HG02759 (cell line): ENCODE data around the gene TUBB6.

Experiments used
- ATAC-seq: cut with Tn5 transposase; IDR thresholded peaks from one replicate; pipeline ENCODE4 v1.9.1; 2021; ENCODE audit warnings: mild to moderate bottlenecking, moderate library complexity; ENCODE audit not compliant: unreplicated experiment

Gene TUBB6

DNA sequence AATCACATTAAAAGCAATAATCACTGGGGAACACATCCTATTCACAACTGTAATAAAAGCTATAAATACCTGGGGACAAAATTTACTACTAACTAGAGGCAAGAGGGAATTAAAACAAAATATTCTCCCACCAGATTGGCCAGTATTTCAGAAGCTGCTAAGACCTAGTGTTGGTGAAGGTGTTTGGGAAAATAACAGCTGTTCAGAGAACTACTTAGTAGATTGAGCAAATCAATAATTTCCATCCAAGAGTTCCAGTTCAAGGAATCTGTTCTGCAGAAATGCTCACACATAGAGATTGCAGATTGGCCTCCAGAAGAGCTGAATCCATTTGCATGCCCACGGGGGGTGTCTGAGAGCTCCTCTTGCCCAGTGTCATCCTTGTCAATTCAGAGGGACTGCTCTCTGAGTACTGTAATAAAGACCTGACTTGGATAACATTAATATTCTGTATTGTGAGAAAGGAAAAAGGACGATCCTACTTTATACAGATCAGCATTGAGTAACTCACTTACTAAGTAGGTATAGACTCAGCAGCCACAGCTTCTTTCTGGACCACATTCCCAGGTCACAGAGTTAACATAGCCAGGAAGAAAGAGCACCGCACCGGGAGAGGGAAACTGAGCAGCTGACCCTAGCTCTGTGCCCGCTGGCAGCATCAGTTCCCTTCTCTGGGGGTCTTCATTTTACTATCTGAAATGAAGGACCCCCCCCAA lies 5.6 kb downstream of the TUBB6 start:
- no peak for ATAC-seq

DNA sequence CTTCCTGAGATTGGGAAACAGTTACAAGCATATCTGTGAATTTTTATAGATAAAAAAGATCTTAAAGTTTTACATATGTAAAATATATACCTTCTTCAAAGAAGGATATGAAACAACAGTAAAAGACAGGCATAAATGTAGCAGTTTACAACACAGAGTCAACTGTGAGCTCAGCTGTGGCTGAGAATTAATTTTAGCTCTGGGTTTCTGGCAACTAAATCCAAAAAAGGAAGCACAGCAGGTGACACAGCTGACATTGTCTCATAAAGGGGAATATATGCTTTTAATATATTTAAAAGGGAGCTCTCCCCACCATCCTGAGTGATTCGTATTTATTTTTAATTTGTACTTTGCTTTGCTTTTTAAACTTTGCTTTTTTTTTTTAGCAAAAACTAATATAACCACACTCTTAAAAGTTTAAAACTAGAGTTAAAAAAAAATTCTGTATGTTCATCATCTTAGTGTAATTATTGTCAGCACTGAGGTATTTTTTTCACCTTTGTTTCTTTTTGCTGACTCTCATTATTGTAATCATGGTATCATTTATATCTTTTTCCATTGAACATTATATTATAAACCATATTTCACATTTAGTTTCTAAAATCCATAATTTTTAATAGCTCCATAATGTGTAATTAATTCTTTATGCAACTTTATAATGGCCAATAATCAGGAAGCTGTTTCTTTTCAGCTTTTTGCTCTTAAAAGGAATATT lies 6.7 kb downstream of the TUBB6 start:
- no peak for ATAC-seq

DNA sequence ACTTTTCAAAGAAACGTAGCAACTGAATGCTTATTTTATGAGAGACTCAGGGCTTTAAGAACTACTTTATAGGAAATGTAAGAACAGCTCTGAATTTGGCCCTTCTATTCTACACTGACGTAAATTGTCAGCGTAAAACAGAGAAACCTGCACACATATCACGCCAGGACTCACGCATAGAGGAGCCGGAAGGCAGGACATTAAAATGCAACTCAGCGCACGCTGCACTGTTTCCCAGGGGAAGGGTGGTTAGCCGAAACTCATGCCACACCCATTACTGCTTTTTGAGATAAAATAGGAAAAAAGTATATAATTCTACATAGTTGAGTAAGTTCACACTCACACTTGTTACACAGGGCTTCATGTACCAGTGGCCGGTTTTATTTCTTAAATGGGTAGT lies 7.4 kb downstream of the TUBB6 start:
- no peak for ATAC-seq

DNA sequence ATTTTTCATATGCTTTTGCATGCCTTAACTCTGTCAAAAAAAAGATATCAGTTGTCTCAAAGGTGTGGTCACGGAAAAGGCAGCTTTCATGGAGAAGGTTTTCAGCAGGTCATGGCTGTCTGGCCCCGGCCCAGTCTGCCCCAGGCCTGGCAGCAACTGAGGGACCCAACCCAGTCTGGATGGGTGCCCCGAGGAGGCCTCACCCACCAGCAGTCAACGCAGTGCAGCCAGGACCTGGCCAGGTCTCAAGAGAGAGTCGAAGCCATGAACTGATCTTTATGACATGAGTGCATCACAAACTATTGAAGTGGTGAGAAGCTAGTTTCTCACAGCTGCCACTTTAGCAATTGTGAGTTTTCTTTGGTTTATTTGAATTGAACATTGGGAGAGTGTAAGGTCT lies 7.9 kb downstream of the TUBB6 start:
- ATAC-seq = no peak

DNA sequence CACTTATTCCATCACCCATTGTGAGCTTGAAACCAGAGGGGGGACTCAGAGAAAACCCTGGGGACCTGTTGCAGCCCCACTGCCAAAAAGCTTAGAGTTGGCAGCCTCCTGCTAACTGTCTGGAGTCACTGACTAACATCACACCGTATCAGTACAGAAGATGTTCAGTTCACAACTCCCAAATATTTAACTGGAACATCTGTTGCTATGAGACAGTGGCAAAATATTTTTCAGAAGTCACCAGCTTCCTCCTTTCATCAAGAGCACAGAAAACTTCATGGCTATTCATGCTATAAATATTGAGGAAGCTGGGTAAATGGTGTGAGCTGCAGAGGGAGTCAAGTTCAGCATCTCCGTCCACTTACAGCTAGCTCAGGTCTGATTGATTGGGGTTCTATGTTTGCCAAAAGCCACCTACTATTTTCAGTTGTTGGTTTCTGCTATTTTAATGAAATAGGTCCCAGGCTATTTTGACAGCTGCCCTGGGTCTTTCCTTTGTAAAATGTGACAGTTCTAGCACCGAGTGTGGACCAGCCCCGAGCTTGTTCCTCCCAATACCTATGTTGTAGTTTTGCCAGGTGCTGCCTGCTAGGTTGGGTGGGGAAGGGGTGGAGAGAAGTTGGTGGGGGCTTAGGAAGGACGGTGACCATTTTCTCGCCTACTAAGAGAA lies 9.8 kb downstream of the TUBB6 start:
- ATAC-seq = no peak

DNA sequence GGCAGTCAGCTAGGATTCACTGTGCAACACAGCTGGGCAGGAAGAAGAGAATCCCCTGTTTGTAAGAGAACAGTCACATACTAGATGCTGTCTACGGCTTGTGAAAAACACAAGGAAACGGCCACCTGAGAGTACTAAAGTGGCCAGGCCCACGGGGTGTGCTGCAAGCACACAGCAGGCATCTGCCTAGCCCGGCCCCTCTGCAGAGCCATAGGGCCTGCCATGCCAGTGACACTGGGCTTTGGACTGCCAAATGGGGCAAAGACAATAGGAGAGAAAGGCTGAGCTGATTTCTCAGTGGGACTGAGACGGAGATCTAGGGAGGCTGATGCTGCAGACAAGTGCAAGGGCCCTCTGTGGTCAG lies 10.3 kb downstream of the TUBB6 start:
- ATAC-seq = no peak

DNA sequence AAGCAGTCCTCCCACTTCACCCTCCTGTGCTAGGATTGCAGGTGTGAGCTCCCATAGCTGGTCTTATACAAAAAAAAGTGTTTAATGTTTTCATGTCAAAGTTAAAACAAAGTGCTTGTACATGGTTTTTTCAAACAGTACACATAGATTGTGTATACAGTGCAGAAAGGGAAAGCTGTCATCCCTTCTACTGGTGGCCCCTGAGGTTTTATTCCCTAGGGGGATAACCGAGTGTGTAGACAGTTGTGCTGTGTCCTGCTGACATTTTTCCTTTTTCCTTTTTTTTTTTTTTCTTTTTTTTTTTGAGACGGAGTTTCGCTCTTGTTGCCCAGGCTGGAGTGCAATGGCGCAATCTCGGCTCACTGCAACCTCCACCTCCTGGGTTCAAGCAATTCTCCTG lies 10.8 kb downstream of the TUBB6 start:
- ATAC-seq = no peak

DNA sequence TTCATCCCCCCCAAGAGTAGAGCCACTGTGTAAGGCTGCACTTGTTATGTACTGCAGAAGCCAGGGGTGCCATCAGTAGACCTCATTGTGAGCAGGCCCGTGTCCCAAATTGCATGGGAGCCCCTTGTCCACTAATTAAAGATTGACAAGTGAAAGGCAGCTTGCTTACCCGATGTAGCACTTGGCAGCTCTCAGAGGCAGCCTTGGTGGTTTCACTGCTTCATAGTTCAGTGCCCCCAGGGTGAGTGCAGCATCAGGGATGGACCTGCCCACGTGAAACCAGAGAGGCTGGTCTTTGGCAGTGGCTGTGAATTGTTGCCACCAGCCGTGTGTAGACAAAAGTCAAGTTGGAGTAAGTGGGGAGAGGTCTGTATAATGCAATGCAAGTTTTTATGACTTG lies 13.3 kb downstream of the TUBB6 start:
- ATAC-seq = peak; percentile 81

DNA sequence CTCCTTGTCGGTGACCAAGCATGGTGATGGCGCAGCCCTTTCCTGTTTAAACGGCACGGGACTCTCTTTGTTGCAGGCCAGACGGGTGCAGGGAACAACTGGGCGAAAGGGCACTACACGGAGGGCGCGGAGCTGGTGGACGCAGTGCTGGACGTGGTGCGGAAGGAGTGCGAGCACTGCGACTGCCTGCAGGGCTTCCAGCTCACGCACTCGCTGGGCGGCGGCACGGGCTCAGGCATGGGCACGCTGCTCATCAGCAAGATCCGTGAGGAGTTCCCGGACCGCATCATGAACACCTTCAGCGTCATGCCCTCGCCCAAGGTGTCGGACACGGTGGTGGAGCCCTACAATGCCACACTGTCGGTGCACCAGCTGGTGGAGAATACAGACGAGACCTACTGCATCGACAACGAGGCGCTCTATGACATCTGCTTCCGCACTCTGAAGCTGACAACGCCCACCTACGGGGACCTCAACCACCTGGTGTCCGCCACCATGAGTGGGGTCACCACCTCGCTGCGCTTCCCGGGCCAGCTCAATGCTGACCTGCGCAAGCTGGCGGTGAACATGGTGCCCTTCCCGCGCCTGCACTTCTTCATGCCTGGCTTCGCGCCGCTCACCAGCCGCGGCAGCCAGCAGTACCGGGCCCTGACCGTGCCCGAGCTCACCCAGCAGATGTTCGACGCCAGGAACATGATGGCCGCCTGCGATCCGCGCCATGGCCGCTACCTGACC lies 17.1 kb downstream of the TUBB6 start:
- ATAC-seq = no peak

DNA sequence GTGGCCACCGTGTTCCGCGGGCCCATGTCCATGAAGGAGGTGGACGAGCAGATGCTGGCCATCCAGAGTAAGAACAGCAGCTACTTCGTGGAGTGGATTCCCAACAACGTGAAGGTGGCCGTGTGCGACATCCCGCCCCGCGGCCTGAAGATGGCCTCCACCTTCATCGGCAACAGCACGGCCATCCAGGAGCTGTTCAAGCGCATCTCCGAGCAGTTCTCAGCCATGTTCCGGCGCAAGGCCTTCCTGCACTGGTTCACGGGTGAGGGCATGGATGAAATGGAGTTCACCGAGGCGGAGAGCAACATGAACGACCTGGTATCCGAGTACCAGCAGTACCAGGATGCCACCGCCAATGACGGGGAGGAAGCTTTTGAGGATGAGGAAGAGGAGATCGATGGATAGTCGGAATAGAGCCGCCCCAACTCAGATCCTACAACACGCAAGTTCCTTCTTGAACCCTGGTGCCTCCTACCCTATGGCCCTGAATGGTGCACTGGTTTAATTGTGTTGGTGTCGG lies 17.7 kb downstream of the TUBB6 start:
- ATAC-seq = no peak

DNA sequence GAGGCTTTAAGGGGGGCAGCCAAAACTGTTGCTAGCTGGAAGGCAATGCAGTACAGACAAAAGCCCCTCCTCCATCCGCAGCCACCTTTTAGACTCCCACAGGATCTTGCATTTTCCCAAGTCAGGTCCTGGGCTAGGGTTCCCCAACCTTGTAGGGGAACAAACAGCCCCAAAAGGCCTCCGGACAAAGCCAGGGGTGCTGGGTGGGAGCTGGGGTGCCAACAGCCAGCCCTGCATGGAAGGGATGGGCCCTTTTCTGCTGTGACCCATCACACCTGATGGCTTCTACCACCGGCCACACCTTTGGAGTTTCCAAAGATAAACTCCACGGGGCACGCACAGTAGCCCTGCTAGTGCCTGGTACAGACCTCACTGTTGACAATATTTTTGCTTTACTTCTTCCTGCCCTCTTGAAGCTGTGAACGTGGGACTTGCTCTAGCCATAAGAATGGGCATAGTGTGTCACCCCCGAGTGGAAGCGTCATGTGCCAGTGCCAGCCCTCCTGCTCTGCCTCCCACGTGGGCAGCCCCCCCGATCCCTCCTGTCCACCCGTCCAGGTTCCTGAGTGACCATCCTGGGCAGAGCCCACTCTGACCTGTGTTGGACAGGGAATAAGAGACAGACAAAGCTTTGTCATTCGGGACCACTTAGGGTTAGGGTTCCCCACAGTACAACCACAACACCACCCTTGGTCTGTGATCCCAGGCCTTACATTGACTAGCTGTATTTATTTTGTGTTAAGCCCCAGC lies 18.8 kb downstream of the TUBB6 start:
- no peak for ATAC-seq

DNA sequence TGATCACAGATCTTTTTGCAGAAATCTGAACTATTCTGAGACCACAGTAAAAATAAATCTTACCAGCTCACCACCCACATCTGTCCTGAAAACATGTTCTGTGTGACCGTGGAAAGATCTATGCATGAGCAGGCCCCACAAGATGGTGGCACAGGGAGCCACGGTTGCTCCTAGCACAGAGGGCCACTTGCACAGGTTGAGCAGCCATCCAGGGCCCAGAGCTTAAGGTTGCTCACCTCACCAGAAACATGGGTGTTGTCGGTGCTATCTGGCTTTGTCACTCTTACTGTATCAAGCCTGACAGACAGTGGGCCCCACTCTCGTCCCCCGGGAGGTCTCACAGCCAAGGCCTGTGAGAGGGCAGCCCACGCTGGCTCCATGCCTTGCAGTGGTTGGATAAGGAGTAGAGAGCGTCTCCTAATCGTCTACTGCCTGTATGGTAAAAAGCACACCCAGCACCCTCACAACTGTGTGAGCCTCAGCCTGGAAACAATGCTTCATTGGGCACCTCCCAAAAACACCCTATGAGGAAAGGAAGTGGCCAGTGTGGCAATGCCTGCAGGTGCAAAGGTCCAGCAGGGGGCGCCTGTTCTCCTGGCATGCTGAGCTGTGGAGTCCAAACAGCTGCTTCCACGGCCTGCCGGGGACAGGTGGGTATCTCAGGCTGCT lies 19.6 kb downstream of the TUBB6 start:
- peak; percentile 81 for ATAC-seq

DNA sequence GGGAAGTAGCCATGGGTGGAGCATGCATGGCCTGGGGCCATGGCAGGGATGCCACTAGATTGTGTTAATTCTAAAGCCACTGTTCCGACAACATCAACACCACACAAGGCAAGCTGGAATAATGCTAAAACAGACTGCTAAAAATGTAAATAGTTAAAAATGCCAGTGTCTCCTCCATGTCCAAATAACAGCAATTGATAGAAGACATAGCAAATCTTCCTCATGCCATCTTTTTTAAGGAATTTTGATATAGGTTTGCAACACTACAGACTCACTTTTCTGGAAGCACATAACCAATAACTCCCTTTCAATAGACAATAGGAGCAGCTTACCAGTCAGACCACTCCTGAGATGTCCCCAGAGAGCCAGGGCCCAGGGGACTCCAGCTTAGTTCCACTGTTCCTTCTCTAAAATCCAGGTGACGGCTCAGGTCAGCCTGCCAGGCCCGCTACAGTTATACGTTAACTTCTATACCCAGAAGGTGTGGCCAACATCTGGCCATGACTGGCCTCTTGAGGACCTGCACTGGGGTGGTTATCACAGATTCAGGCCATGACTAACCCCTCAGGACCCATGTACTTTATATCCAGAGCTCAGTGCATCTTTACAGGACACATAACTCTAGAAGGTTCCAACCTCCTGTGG lies 20.3 kb downstream of the TUBB6 start:
- no peak for ATAC-seq

DNA sequence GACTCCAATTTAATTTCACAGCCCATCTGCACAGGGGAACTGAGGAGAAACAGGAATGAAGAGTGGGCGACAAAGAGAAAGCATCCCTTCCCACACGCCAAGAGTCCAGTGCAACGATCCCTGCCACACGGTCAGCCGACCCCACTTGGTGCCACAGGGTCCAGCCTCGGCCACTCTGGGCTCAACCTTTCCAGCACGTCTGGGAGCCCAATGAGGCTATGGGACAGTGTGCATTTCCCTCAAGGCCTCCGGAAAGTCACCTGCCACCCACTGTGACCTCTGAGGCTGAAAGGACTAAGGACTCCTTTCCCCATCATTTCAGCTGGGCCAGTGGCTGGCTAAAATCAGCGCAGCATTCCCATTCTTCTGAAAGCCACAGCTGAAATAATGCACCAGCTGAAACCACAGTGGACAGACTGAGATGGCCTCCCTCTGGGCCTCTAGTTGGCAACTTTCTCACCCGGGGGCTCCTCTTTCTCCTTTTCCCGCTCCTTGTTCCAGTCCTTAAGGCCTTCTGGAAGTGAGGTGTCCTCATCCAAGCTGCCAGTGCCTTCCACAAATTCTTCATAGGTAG lies 21.2 kb downstream of the TUBB6 start:
- ATAC-seq = no peak

DNA sequence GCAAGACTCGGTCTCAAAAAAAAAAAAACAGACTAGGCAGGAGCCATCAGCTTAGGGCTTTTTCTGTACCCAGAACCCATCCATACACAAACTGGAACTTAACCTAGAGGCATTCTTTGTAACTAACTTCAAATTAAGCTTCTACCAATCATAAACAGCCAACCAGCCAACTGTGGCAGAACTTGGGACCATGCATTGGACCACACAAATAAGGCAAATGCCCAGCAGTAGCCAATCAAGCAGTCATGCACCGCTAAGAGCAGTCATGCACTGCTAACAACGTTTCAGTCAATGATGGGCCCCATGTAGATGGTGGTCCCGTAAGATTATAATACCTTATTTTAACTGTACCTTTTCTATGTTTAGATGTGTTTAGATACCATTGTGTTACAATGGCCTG lies 22.7 kb downstream of the TUBB6 start:
- no peak for ATAC-seq

DNA sequence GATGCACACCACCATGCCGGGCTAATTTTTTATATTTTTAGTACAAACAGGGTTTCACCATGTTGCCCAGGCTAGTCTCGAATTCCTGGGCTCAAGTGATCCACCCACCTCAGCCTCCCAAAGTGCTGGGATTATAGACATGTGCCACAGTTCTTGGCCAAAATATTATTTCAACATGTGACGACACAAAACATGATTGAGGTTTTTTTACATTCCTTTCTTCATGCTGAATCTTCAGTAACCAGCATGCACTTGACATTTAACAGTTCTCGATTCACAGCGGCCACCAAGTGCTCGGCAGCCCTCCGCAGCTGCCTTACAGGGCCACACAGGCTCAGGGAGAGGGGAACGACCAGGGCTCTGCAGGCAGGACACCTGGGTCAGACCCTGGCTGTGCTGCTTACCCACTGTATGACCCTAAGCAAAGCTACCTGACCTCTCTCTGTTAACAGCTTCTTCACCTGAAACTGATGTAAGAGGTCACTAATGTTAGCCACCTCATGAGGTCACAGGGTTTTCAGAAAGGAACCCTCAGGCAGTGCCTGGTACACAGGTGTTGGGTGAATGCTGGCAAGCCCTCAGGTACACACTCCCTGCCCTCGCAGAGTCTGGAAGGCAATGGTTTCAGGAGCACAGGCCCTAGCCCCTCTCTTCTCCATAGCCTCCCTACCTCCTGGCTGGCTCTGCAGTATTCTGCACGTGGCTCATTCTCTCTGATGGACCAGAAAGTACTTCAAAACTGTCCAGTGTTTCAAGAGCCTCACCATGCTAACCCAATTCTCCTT lies 25.7 kb downstream of the TUBB6 start:
- no peak for ATAC-seq

DNA sequence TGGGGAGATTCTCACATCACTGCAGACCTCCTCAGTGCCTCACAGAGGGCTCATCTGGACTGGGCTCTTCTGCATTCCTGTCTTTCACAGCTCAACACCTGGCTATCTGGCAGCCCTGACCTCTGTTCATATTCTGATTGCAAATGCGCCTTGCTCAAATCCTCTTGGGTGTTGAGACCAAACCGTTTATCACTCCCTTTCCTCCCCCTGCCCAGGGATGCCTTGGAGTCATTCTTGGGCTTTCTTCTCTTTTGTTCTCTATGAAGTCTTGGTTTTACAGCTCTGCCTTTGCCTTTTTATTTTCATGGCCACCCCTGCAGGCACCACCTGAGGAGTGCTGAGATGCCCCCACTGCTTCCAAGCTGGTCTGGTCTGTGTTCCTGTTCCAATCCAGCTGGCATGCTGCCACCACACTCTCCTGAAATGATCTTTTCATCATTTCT lies 26.3 kb downstream of the TUBB6 start:
- no peak for ATAC-seq

DNA sequence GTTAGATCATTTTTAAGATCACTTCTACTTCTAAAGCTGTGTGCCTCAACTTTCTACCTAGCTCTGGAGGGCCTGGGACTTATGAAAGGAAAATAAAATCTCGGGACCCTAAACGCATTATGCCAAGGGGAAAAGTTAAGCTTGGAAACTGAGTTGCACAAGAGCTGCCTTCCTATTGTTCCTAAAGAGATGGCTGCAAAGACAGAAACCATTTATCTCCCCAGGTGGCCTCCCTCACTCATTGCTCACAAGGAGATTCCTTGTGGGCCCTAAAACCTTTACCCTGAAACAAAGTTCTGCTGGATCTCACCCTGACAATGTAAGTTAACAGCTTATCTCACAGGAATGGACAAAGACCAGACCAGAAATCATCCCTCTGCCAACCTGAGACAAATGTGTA lies 26.8 kb downstream of the TUBB6 start:
- ATAC-seq = no peak
